ENCODE data around the gene HNRNPD.

GRCh38 chr4:82331814-82332213 lies 42.0 kb downstream of the HNRNPD start:
- TF ChIP-seq CTCF (IDR thresholded peaks at IDR 0.05) (no peak), POLR2A (IDR thresholded peaks at IDR 0.05) (no peak)

Measured in Peyer's patch (tissue), 4 donors.